Muscle of leg (tissue), 11 donors: ENCODE data around the gene RNF5. TPM values are rescaled to one million over a fixed set of nuclear protein-coding genes. Genes with fewer than 3 reads are reported as not detected.
"Not testable (repeated sequence)": the region's sequence is repeated elsewhere in the genome, so short reads cannot be mapped to it uniquely, and the experiment has no call there.

Experiments
- DNase-seq: peaks from one replicate; pipeline ENCODE4 v3.0.0; 2013
- H3K27ac ChIP-seq: one replicate; pipeline ENCODE4 v1.5.1; 2013; ENCODE audit warnings: mild to moderate bottlenecking, low read length, control low read depth
- H3K27me3 ChIP-seq: one replicate; pipeline ENCODE4 v1.6.1; 2013; ENCODE audit warnings: low read length; ENCODE audit not compliant: control insufficient read depth, insufficient read depth
- H3K36me3 ChIP-seq: one replicate; pipeline ENCODE4 v1.6.1; 2013; ENCODE audit warnings: low read length; ENCODE audit not compliant: control insufficient read depth, insufficient read depth
- H3K4me1 ChIP-seq: one replicate; pipeline ENCODE4 v1.6.1; 2013; ENCODE audit warnings: low read length; ENCODE audit not compliant: control insufficient read depth, insufficient read depth
- H3K4me3 ChIP-seq: one replicate; pipeline ENCODE4 v1.5.1; 2013; ENCODE audit warnings: low read length, control low read depth
- H3K9me3 ChIP-seq: replicated peaks from 2 replicates; pipeline ENCODE4 v1.6.1; 2013; ENCODE audit warnings: low read depth, low read length; ENCODE audit not compliant: control insufficient read depth
- WGBS: methylation state at CpG from one replicate; pipeline ENCODE4 v1.1.5; 2013; ENCODE audit warnings: missing lambda C conversion rate; ENCODE audit not compliant: insufficient coverage; 5-methylcytosine and 5-hydroxymethylcytosine counted together
- polyA plus RNA-seq, 8 donors: library from polyadenylated mRNA; unstranded; fragments of 120-200 nt; gene quantifications; one replicate each; pipeline versions ENCODE4 v1.2.1 to v1.2.3, GENCODE V29; 2013; ENCODE audit warnings: inconsistent platforms in 1 of 8, low replicate concordance in 1 of 8; ENCODE audit not compliant: insufficient read length in 8 of 8, insufficient read depth in 1 of 8
- total RNA-seq: library from RNA; stranded (reverse); fragments of 120-200 nt; gene quantifications from one replicate; pipeline ENCODE4 v1.2.4, GENCODE V29; 2013

The RNF5 gene
- total and polyA plus RNA-seq, 9 donors = 41.5 to 57.5 (median 52.7) TPM

GRCh38 chr6:32183483-32184083, 5.4 kb downstream of the RNF5 start:
- no peak overlapping the region for H3K4me3 ChIP-seq
- 60% methylated on average over 10 of the region's 15 CpGs for WGBS
- peak; percentile 33 for DNase-seq
- H3K4me1 ChIP-seq = peaks cover 46% of the 10 kb centered on the region
- peaks cover 61% of the 10 kb centered on the region for H3K36me3 ChIP-seq
- no peaks in the 10 kb centered on the region for H3K9me3 ChIP-seq
- peak overlapping the region; percentile 9 for H3K27ac ChIP-seq
- no peaks in the 10 kb centered on the region for H3K27me3 ChIP-seq

DNA sequence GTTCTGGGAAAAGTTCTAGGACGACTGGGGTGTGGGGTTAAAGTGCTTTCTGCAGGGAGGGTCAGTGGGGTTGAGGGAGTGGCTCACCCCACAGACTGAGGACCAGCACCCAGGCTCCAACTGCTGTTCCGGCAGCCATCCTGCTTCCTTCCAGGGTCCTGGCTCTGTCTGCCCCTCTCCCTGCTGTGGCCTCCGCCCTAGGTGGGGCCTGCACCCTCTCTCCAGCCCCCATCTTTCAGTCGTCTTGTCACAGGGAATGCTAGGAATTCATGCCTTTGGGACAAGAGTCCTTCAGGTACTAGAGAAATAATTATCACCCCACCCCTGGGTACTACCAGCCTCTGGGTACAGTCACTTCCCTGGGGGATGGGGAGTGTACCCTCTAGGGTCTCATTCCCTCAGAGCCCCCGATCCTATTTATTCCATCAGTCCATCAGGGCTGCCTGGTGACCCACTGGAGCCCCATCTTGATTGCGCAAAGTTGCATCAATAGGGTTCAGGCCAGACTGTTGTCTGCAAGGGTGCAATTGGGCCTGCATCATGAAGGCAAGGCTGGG, 6.0 kb downstream of the RNF5 start, which contains the start of gene AGER:
TSS of gene AGER (minus strand) at position 170 of the 557 bp plus-strand sequence. CDS start at position 139, 31 bp downstream.
- Histone ChIP-seq H3K9me3 (no peaks in the 10 kb centered on the region), H3K4me1 (peaks cover 46% of the 10 kb centered on the region), H3K4me3 (no peak within 1 kb of the TSS), H3K27me3 (no peaks in the 10 kb centered on the region), H3K36me3 (peaks cover 61% of the 10 kb centered on the region), H3K27ac (peak within 1 kb of the TSS; percentile 9)
- 100% methylated on average over 2 of the region's 6 CpGs for WGBS
- peak; percentile 11 for DNase-seq

DNA sequence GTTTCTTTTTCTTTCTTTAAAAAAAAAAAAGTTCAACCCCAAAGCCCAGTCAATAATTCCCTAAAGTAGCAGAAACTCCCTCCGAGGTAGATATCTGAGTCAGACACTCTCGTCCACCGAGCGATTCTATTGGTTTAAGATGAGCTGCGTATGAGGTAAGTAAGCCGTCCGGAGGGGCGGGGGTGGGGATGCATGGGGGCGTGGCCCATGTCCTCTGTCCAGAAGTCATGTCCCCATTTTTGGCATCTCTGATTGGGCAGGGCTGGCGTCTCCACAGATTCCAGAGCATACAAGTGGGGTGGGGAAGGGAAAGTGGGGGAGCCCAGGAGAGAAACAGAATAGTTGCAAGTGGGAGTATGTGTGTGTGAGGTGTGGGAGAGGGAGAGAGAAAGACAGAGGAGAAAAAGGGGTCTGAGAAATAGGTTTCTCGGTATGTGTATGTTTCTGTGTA, 7.5 kb downstream of the RNF5 start:
- Histone ChIP-seq H3K27ac (peak overlapping the region; percentile 36), H3K4me1 (peaks cover 42% of the 10 kb centered on the region), H3K36me3 (peaks cover 55% of the 10 kb centered on the region)
- DNase-seq = peak; percentile 84
- WGBS = 29% methylated on average over 1 of the region's 11 CpGs
- H3K27me3 ChIP-seq, H3K9me3 ChIP-seq, H3K4me3 ChIP-seq: not testable (repeated sequence)

- 57% methylated on average over 6 of the region's 10 CpGs for WGBS
- peak overlapping the region; percentile 36 for H3K27ac ChIP-seq
- not testable (repeated sequence) for H3K9me3 ChIP-seq, H3K4me3 ChIP-seq, H3K27me3 ChIP-seq
- peaks cover 48% of the 10 kb centered on the region for H3K4me1 ChIP-seq
- DNase-seq = peak; percentile 11
- peaks cover 49% of the 10 kb centered on the region for H3K36me3 ChIP-seq
Observed at GRCh38 chr6:32186151-32186840, 8.1 kb downstream of the RNF5 start.

DNA sequence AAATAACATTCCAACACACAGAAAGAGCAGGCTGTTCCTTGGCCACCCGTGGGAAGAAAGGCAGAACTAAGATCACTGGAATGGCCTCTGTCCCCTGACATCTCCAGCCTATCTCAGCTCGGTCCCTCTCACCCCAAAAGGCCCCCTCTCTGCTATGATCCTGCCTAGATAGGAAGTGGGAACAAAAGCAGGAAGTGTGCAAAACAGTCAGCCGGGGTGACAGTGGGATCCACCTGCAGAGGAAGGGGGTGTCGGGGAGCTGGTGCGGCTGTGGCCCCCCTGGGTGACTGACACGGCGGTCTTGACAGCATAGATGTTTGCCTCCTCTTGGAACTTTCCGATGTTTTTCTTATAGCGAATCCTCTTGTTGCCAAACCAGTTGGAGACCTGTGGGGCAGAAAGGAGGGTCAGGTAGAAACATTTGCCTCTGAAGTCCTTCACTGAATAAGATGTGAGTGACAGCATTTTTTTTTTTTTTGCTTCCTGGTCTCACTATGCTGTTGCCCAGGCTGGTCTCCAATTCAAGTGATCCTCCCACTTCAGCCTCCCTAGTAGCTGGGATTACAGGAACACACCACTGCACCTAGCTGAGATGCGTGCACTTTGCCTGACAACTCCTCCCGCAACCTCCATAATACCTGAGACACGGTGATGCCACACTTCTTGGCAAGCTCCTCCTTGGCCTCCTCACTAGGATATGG, 9.0 kb downstream of the RNF5 start:
- Histone ChIP-seq H3K4me1 (peaks cover 55% of the 10 kb centered on the region), H3K9me3 (no peaks in the 10 kb centered on the region), H3K4me3 (no peak overlapping the region), H3K27ac (peak overlapping the region; percentile 75), H3K36me3 (peaks cover 46% of the 10 kb centered on the region), H3K27me3 (no peaks in the 10 kb centered on the region)
- 76% methylated on average over 6 of the region's 12 CpGs for WGBS
- DNase-seq = peak; percentile 17

DNA sequence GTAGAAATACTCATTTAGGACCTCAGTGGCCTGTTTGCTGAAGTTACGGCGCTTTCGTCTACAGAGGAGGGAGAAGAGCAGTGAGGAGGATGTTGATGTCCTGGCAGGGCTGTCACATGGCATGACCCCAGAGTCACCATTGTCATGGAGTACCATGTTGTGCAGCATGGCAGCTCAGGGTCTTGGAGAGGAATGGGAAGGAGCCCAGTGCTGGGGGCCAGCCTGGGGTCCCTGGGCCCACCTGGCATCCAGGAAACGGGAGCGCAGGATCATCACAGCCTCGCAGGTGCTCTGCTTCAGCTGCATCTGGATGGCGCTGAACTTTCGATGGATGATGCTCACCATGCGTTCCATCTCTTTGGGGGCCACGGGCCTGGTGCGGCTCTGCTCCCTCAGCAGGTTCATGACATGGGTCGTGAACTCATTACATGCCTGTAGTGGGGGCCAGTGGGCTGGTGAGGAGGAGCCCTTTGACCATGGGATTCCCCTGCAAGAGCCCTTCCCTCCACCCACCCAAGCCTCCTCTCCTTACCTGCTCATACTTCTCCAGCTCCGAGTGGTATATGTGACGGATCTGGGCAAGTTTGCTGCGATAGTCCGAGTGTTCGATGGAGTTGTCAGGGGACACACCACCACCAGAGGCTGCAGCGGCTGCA, 9.6 kb downstream of the RNF5 start:
- not testable (repeated sequence) for H3K27me3 ChIP-seq, H3K9me3 ChIP-seq
- 75% methylated on average over 3 of the region's 18 CpGs for WGBS
- DNase-seq = peak; percentile 22
- H3K36me3 ChIP-seq = peaks cover 39% of the 10 kb centered on the region
- H3K4me3 ChIP-seq = peak overlapping the region; percentile 80
- peak overlapping the region; percentile 75 for H3K27ac ChIP-seq
- peaks cover 61% of the 10 kb centered on the region for H3K4me1 ChIP-seq

GRCh38 chr6:32188381-32189068, 10.3 kb downstream of the RNF5 start:
- Histone ChIP-seq H3K4me3 (peak overlapping the region; percentile 80), H3K36me3 (peaks cover 32% of the 10 kb centered on the region), H3K4me1 (peaks cover 61% of the 10 kb centered on the region), H3K27ac (peak overlapping the region; percentile 96), H3K9me3 (no peaks in the 10 kb centered on the region), H3K27me3 (no peaks in the 10 kb centered on the region)
- WGBS = 4% methylated on average over 10 of the region's 13 CpGs
- DNase-seq = peak; percentile 70

GRCh38 chr6:32189069-32189741, 11.0 kb downstream of the RNF5 start:
- Histone ChIP-seq H3K4me1 (peaks cover 61% of the 10 kb centered on the region), H3K9me3 (no peaks in the 10 kb centered on the region), H3K27ac (peak overlapping the region; percentile 96), H3K27me3 (no peaks in the 10 kb centered on the region), H3K36me3 (peaks cover 26% of the 10 kb centered on the region), H3K4me3 (peak overlapping the region; percentile 80)
- 3% methylated on average over 10 of the region's 10 CpGs for WGBS
- DNase-seq = peak; percentile 48

- peak overlapping the region; percentile 96 for H3K27ac ChIP-seq
- no peaks in the 10 kb centered on the region for H3K9me3 ChIP-seq
- H3K27me3 ChIP-seq = no peaks in the 10 kb centered on the region
- WGBS = 7% methylated on average over 8 of the region's 23 CpGs
- H3K4me1 ChIP-seq = peaks cover 61% of the 10 kb centered on the region
- peaks cover 23% of the 10 kb centered on the region for H3K36me3 ChIP-seq
- DNase-seq = no peak
- H3K4me3 ChIP-seq = peak overlapping the region; percentile 80
Observed at GRCh38 chr6:32189742-32190053, 11.5 kb downstream of the RNF5 start.
